Colonic mucosa (tissue), 4 donors: Measurements from ENCODE around the gene TMEM130. TPM values are rescaled to one million over a fixed set of nuclear protein-coding genes. Genes with fewer than 3 reads are reported as not detected.

Experiments used
- DNase-seq: peaks from one replicate; pipeline ENCODE4 v3.0.0-alpha.2; 2020
- H3K27ac ChIP-seq: fragments of 200-600 bp; one replicate; pipeline ENCODE4 v1.8.0; 2021
- H3K27me3 ChIP-seq: fragments of 200-600 bp; one replicate; pipeline ENCODE4 v1.8.0; 2021
- H3K36me3 ChIP-seq: fragments of 200-600 bp; one replicate; pipeline ENCODE4 v1.8.0; 2021
- H3K4me1 ChIP-seq: fragments of 200-600 bp; one replicate; pipeline ENCODE4 v1.8.0; 2021; ENCODE audit warnings: mild to moderate bottlenecking
- H3K4me3 ChIP-seq: fragments of 200-600 bp; one replicate; pipeline ENCODE4 v1.8.0; 2021
- H3K9ac ChIP-seq, 2 donors: one replicate each; pipeline ENCODE4 v1.7.0; 2013; ENCODE audit warnings: control low read depth in 2 of 2, low read depth in 2 of 2, low read length in 2 of 2
- H3K9me3 ChIP-seq: fragments of 200-600 bp; one replicate; pipeline ENCODE4 v1.8.0; 2021
- intact Hi-C: fragments of 100-400 bp; cut with DNase I; formaldehyde crosslinking; loops from one replicate; pipeline ENCODE4 v1.14.1; 2022
- total RNA-seq, 2 donors: library from RNA; stranded (reverse); fragmentation: NEBNext Ultra II Directional in 1 of 2; extraction: Animal tissue kit (Norgen Biotek cat#: 25700) in 1 of 2; gene quantifications; one replicate each; pipeline ENCODE4 v1.2.1, GENCODE V29; 2021
- TF ChIP-seq, protein P1 (sequence below): fragments of 200-600 bp; IDR thresholded peaks from one replicate; pipeline ENCODE4 v1.8.0; 2022; ENCODE audit warnings: antibody characterized with exemption, mild to moderate bottlenecking
- donor health status: healthy.
- donor health status: DM: no; HTN: no; CAD: no.
- donor health status: DM: no; HTN: no; CAD: no.

The TMEM130 gene, protein sequence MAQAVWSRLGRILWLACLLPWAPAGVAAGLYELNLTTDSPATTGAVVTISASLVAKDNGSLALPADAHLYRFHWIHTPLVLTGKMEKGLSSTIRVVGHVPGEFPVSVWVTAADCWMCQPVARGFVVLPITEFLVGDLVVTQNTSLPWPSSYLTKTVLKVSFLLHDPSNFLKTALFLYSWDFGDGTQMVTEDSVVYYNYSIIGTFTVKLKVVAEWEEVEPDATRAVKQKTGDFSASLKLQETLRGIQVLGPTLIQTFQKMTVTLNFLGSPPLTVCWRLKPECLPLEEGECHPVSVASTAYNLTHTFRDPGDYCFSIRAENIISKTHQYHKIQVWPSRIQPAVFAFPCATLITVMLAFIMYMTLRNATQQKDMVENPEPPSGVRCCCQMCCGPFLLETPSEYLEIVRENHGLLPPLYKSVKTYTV
- 1 to 10 TPM in 1 of 2 donors, under 1 TPM in 1; 0.12 to 1.5 TPM for total RNA-seq

DNA sequence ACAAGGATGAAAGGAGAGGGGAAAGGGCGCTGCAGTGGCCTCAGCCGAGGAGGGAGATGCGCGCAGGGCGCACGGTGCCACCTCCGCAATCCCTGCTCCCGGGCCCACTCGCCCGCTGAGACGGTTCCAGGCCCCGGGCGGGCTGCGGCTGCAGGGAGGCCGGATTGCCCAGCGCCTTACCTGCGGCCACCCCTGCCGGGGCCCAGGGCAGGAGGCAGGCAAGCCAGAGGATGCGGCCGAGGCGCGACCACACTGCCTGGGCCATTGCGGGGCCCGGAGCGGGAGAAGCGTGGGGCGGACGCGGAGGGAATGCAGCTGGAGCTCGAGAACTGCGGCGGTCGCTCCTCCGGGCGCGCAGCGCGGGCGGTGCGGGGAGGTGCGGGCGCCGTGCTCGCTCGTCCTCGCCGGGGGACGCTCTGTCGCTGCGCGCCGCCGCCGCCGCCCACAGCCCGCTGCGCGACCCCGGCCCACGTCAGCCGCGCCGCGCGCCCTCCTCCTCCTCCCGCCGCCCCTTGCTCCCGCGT is at the start of gene TMEM130:
TMEM130 (minus strand) TSS at position 418 of the 524 bp plus-strand sequence; CDS start at position 265, 153 bp downstream.
- Histone ChIP-seq H3K27ac (no peak within 1 kb of the TSS), H3K4me1 (no peaks in the 10 kb centered on the region), H3K9ac (no peak within 1 kb of the TSS), H3K4me3 (no peak within 1 kb of the TSS), H3K9me3 (no peaks in the 10 kb centered on the region), H3K36me3 (no peaks in the 10 kb centered on the region), H3K27me3 (peaks cover 32% of the 10 kb centered on the region)
- TF ChIP-seq, protein P1, sequence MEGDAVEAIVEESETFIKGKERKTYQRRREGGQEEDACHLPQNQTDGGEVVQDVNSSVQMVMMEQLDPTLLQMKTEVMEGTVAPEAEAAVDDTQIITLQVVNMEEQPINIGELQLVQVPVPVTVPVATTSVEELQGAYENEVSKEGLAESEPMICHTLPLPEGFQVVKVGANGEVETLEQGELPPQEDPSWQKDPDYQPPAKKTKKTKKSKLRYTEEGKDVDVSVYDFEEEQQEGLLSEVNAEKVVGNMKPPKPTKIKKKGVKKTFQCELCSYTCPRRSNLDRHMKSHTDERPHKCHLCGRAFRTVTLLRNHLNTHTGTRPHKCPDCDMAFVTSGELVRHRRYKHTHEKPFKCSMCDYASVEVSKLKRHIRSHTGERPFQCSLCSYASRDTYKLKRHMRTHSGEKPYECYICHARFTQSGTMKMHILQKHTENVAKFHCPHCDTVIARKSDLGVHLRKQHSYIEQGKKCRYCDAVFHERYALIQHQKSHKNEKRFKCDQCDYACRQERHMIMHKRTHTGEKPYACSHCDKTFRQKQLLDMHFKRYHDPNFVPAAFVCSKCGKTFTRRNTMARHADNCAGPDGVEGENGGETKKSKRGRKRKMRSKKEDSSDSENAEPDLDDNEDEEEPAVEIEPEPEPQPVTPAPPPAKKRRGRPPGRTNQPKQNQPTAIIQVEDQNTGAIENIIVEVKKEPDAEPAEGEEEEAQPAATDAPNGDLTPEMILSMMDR, result no peak
- no peak for DNase-seq
- intact Hi-C loops, result no loop called here

DNA sequence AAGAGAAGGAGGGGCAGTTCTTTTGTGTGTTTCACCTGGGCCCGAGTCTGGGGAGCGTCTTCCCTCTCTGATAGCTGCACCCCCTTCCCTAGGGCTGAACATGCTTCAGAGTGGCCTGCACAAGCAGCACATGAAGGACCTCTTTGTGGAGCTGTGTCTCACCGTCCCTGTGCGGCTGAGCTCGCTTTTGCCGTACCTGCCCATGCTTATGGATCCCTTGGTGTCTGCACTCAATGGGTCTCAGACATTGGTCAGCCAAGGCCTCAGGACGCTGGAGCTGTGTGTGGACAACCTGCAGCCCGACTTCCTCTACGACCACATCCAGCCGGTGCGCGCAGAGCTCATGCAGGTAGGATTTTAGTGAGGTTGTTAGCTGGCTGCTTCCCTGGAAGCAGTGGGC is 47.5 kb upstream of the TMEM130 start:
- H3K9ac ChIP-seq, result no peak overlapping the region
- H3K4me1 ChIP-seq, result no peaks in the 10 kb centered on the region
- intact Hi-C loops, result no loop called here
- H3K4me3 ChIP-seq, result no peak overlapping the region
- no peak overlapping the region for H3K27ac ChIP-seq
- H3K36me3 ChIP-seq, result peaks cover 11% of the 10 kb centered on the region
- no peak for DNase-seq
- TF ChIP-seq, protein P1, result no peak
- H3K9me3 ChIP-seq, result no peaks in the 10 kb centered on the region
- no peaks in the 10 kb centered on the region for H3K27me3 ChIP-seq

DNA sequence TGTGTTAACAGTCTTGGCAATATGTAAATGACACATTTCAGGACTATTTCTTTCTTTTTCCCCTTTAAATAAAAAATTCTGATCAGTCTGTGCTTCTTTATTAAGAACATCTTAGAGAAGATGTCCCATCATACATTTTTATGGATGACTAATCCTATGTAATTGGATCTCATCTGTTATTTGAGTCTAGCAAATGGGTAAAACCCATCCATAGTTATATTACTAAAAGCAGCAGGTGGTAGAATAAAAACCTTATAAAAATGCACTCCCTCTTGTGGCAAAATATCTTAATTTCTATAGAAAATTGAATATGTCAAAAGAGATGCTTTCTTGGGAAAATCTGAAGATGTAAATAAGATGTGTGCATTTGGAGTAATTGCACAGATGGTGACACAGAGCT is 43.8 kb upstream of the TMEM130 start:
- H3K4me1 ChIP-seq, result no peaks in the 10 kb centered on the region
- intact Hi-C loops, result no loop called here
- no peaks in the 10 kb centered on the region for H3K9me3 ChIP-seq
- no peak overlapping the region for H3K27ac ChIP-seq
- no peak for DNase-seq
- TF ChIP-seq, protein P1, result no peak
- peaks cover 8% of the 10 kb centered on the region for H3K36me3 ChIP-seq
- no peak overlapping the region for H3K4me3 ChIP-seq
- no peak overlapping the region for H3K9ac ChIP-seq
- no peaks in the 10 kb centered on the region for H3K27me3 ChIP-seq

DNA sequence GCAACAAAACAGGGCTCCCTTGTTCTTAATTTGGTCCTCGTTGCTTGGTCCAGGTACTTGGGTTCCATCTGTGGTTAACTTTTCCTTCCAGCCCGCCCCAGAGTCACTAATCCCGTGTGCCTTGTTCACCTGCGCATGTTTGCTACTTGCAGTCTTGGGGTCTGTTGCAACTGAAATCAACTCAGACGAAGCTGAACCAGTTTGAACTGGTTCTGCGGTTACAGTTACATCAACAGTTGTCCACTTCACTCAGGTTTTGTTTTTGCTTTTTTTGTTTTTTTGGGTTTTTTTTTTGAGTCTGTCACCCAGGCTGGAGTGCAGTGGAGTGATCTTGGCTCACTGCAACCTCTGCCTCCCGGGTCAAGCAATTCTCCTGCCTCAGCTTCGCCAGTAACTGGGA is 43.2 kb upstream of the TMEM130 start:
- Histone ChIP-seq H3K9me3 (no peaks in the 10 kb centered on the region), H3K36me3 (peaks cover 9% of the 10 kb centered on the region), H3K4me1 (no peaks in the 10 kb centered on the region), H3K4me3 (no peak overlapping the region), H3K27ac (no peak overlapping the region), H3K9ac (no peak overlapping the region), H3K27me3 (no peaks in the 10 kb centered on the region)
- no peak for DNase-seq
- TF ChIP-seq, protein P1, result no peak
- intact Hi-C loops, result no loop called here

DNA sequence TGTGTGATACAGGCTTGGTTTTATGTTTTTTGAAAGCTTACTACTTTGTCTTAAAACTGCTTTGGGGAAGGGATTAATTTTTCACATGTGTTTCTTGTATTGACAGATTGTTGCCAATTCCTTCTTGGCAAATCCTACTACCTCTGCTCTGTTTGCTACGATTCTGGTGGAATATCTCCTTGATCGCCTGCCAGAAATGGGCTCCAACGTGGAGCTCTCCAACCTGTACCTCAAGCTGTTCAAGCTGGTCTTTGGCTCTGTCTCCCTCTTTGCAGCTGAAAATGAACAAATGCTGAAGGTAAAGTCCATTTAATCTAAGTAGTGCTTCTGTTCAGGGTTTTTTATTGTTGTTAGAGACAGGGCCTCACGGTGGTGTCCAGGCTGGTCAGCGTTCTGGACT is 42.1 kb upstream of the TMEM130 start:
- intact Hi-C loops, result no loop called here
- Histone ChIP-seq H3K4me3 (no peak overlapping the region), H3K9ac (no peak overlapping the region), H3K27ac (no peak overlapping the region), H3K9me3 (no peaks in the 10 kb centered on the region), H3K4me1 (no peaks in the 10 kb centered on the region), H3K36me3 (peaks cover 9% of the 10 kb centered on the region), H3K27me3 (no peaks in the 10 kb centered on the region)
- no peak for DNase-seq
- TF ChIP-seq, protein P1, result no peak
